Activated CD4-positive, CD25-positive, alpha-beta regulatory T cell treated with anti-CD3 and anti-CD28 coated beads, Interleukin-2, amount 50 U/mL, for 24 hours (primary cell): ENCODE measurements around the gene GNAS-AS1.

Source experiments
- ATAC-seq, 2 donors: fragments of 150-1000 bp; cut with Tn5 transposase; one replicate each; pipeline ENCODE4 v1.10.0; 2021; ENCODE audit warnings: mild to moderate bottlenecking in 1 of 2, moderate library complexity in 1 of 2

The GNAS-AS1 gene

GRCh38 chr20:58807801-58808200 lies 42.9 kb downstream of the GNAS-AS1 start:
- no peak for ATAC-seq

GRCh38 chr20:58803533-58803932 lies 47.2 kb downstream of the GNAS-AS1 start:
- no peak for ATAC-seq

GRCh38 chr20:58802061-58802460 lies 48.6 kb downstream of the GNAS-AS1 start:
- ATAC-seq, result no peak

- ATAC-seq, result no peak
Observed at GRCh38 chr20:58800134-58800871, 50.4 kb downstream of the GNAS-AS1 start.

- no peak for ATAC-seq
Observed at GRCh38 chr20:58797371-58798338, 53.0 kb downstream of the GNAS-AS1 start.

- no peak for ATAC-seq
Observed at GRCh38 chr20:58795923-58796245, 54.8 kb downstream of the GNAS-AS1 start.

GRCh38 chr20:58795181-58795922 lies 55.4 kb downstream of the GNAS-AS1 start:
- ATAC-seq, result no peak

- no peak for ATAC-seq
Observed at GRCh38 chr20:58794510-58795180, 56.1 kb downstream of the GNAS-AS1 start.

- ATAC-seq, result no peak
Observed at GRCh38 chr20:58793512-58794420, 56.9 kb downstream of the GNAS-AS1 start.

GRCh38 chr20:58792426-58792825 lies 58.3 kb downstream of the GNAS-AS1 start:
- ATAC-seq, result no peak

- no peak for ATAC-seq
Observed at GRCh38 chr20:58791286-58791685, 59.4 kb downstream of the GNAS-AS1 start.

- no peak for ATAC-seq
Observed at GRCh38 chr20:58790454-58790853, 60.2 kb downstream of the GNAS-AS1 start.

- ATAC-seq, result no peak
Observed at GRCh38 chr20:58788896-58789544, 61.7 kb downstream of the GNAS-AS1 start.

GRCh38 chr20:58787211-58788005 lies 63.3 kb downstream of the GNAS-AS1 start:
- ATAC-seq, result no peak

GRCh38 chr20:58784321-58785074 lies 66.2 kb downstream of the GNAS-AS1 start:
- ATAC-seq, result no peak

GRCh38 chr20:58783511-58784011 lies 67.1 kb downstream of the GNAS-AS1 start:
- no peak for ATAC-seq

- no peak for ATAC-seq
Observed at GRCh38 chr20:58781138-58781537, 69.6 kb downstream of the GNAS-AS1 start.

- no peak for ATAC-seq
Observed at GRCh38 chr20:58778760-58779159, 71.9 kb downstream of the GNAS-AS1 start.

- ATAC-seq, result no peak
Observed at GRCh38 chr20:58777657-58778056, 73.0 kb downstream of the GNAS-AS1 start.
